K562 (cell line): Measurements from ENCODE around the gene PPP1R15B. TPM values are rescaled to one million over a fixed set of nuclear protein-coding genes. Genes with fewer than 3 reads are reported as not detected.
A peak's percentile ranks its signal among the peaks of the same experiment; 100 is the strongest.

Experiments used
- CLOCK ChIP-seq: fragments of 250-450 bp; sonication (Bioruptor Pico); IDR thresholded peaks from 2 replicates; pipeline ENCODE4 v1.4.0; 2020; ENCODE audit warnings: mild to moderate bottlenecking, moderate library complexity, borderline replicate concordance
- CTCF ChIP-seq, 3 experiments: IDR thresholded peaks in 2 of 3; conservative IDR thresholded peaks in 1 of 3; 2 replicates each; pipeline ENCODE4 v1.5.1; 2011 to 2012; ENCODE audit warnings: low read length in 3 of 3, mild to moderate bottlenecking in 3 of 3, control low read depth in 2 of 3, improper control_type of control experiment in 1 of 3, inconsistent platforms in 1 of 3, low read depth in 1 of 3, mixed read lengths in 1 of 3, moderate library complexity in 1 of 3; ENCODE audit not compliant: insufficient read depth in 2 of 3
- HSF4 ChIP-seq: fragments of 250-450 bp; sonication (Bioruptor Pico); IDR thresholded peaks from 2 replicates; pipeline ENCODE4 v2.1.2; 2022; ENCODE audit warnings: mild to moderate bottlenecking, moderate library complexity, borderline replicate concordance
- JUND ChIP-seq, 2 experiments: IDR thresholded peaks; 2 replicates in 1 of 2; 3 replicates in 1 of 2; pipeline ENCODE4 v1.6.1; 2011; ENCODE audit warnings: borderline replicate concordance in 2 of 2, low read depth in 2 of 2, low read length in 2 of 2, improper control_type of control experiment in 1 of 2, missing biosample characterization in 1 of 2, missing genetic modification characterization in 1 of 2, missing genetic modification reagents in 1 of 2
- polyA plus RNA-seq, 8 experiments: library from polyadenylated mRNA; depleted of rRNA in 4 of 8; stranded (reverse) in 5 of 8; unstranded in 3 of 8; fragments of >200 nt; fragmentation: Nextera tagmentation in 2 of 8; fragmentation: Illumina TruSeq in 1 of 8; extraction: Ambion mirVana in 2 of 8; extraction: Trizol in 1 of 8; gene quantifications; 2 replicates each; pipeline versions ENCODE4 v1.2.1 to v1.2.3, GENCODE V29; 2011 to 2014; ENCODE audit warnings: inconsistent platforms in 1 of 8, missing spikeins in 1 of 8
- total RNA-seq, 7 experiments: library from RNA; depleted of rRNA in 6 of 7; stranded (reverse); fragments of >200 nt in 6 of 7; fragmentation: Illumina TruSeq in 2 of 7; extraction: Trizol in 2 of 7; gene quantifications; 2 replicates each; pipeline versions ENCODE4 v1.2.1 to v1.2.3, GENCODE V29; 2011 to 2021; ENCODE audit warnings: low replicate concordance in 1 of 7

Gene PPP1R15B
- total and polyA plus RNA-seq, 9 of the 15 experiments (the other 6 are each of a cell fraction or from before 2014, with no cell fraction given) = 17.0 to 48.1 (median 30.8) TPM

- no peak for TF ChIP-seq CLOCK (CRISPR knock-in tag)
- TF ChIP-seq CTCF (IDR thresholded peaks at IDR 0.05 in 2 of 3, conservative IDR thresholded peaks at IDR 0.05 in 1 of 3; ENCODE audit: insufficient read depth in 2 of 3, low read depth in 1 of 3, low read length in 3 of 3) = peak; percentile 32 to 47 (median 43); a peak in 5 of 6 replicates
- no peak for TF ChIP-seq HSF4 (CRISPR knock-in tag)
- peak; percentile 73 for TF ChIP-seq JUND (IDR thresholded peaks at IDR 0.05; ENCODE audit: borderline replicate concordance, low read depth, low read length)
- TF ChIP-seq JUND (tag; IDR thresholded peaks at IDR 0.05; ENCODE audit: borderline replicate concordance, low read depth, low read length) = peak; percentile 52; the same call in 1 of the 3 replicates
Measured at GRCh38 chr1:204357551-204358490, 53.8 kb downstream of the PPP1R15B start (continued).
